Kidney capillary endothelial cell (primary cell): ENCODE results near the gene LGALSL.

Experiments used
- DNase-seq: peaks from one replicate; pipeline ENCODE4 v3.0.0-alpha.2; 2018; ENCODE audit warnings: low spot score

LGALSL gene

GRCh38 chr2:64498438-64498837, 44.5 kb downstream of the LGALSL start:
- no peak for DNase-seq

- DNase-seq: no peak
These were observed 46.6 kb downstream of the LGALSL start for GRCh38 chr2:64500549-64500948.

GRCh38 chr2:64501946-64502345, 48.0 kb downstream of the LGALSL start:
- no peak for DNase-seq

- no peak for DNase-seq
These were observed 48.9 kb downstream of the LGALSL start for GRCh38 chr2:64502860-64503259.

- DNase-seq: no peak
These were observed 51.1 kb downstream of the LGALSL start for GRCh38 chr2:64504774-64505720.

- DNase-seq: no peak
These were observed 52.7 kb downstream of the LGALSL start for GRCh38 chr2:64506686-64507085.
